HEK293 (cell line): Measurements from ENCODE around the gene ACADM.
A peak's percentile ranks its signal among the peaks of the same experiment; 100 is the strongest.

Experiments
- CTCF ChIA-PET: fragments of 350-600 bp; formaldehyde crosslinking; extraction: SDS; loops from one replicate; lab custom pipeline; 2021; ENCODE audit warnings: antibody characterized with exemption; lab: Yijun Ruan, JAX
- POLR2A ChIA-PET: fragments of 300-600 bp; formaldehyde crosslinking; extraction: SDS; loops from one replicate; lab custom pipeline; 2020; ENCODE audit warnings: antibody characterized with exemption, inconsistent platforms; lab: Yijun Ruan, JAX
- H3K27ac ChIP-seq: fragments of 200-500 bp; sonication (Bioruptor generic); 2 replicates; pipeline ENCODE4 v1.5.1; 2014; ENCODE audit warnings: low read depth, low read length, control low read depth, inconsistent platforms; ENCODE audit errors: extremely low read depth
- H3K36me3 ChIP-seq, 2 experiments: fragments of 200-500 bp in 1 of 2; sonication (Bioruptor generic) in 1 of 2; 1 replicate in 1 of 2; 2 replicates in 1 of 2; pipeline ENCODE4 v1.5.1; 2014 to 2017; ENCODE audit warnings: inconsistent platforms in 2 of 2, low read length in 2 of 2; ENCODE audit not compliant: control insufficient read depth in 2 of 2, insufficient read depth in 1 of 2
- H3K4me1 ChIP-seq: fragments of 200-500 bp; sonication (Bioruptor generic); 2 replicates; pipeline ENCODE4 v1.5.1; 2014; ENCODE audit warnings: mild to moderate bottlenecking, low read length, inconsistent platforms; ENCODE audit not compliant: control insufficient read depth, insufficient read depth
- H3K4me3 ChIP-seq: 2 replicates; pipeline ENCODE4 v1.5.1; 2011; ENCODE audit warnings: low read depth, mild to moderate bottlenecking, control low read depth, low read length, moderate library complexity
- H3K9me3 ChIP-seq: fragments of 200-500 bp; sonication (Bioruptor generic); 2 replicates; pipeline ENCODE4 v1.5.1; 2014; ENCODE audit warnings: low read depth, low read length, inconsistent platforms; ENCODE audit not compliant: control insufficient read depth, insufficient read depth
- ZBTB6 ChIP-seq: fragments of 450-650 bp; formaldehyde crosslinking; IDR thresholded peaks from 2 replicates; pipeline ENCODE4 v1.5.1; 2017; ENCODE audit warnings: missing biosample characterization, missing genetic modification characterization
- ZNF169 ChIP-seq: fragments of 450-650 bp; formaldehyde crosslinking; IDR thresholded peaks from 2 replicates; pipeline ENCODE4 v1.5.1; 2016; ENCODE audit warnings: missing biosample characterization, missing genetic modification characterization
- ZNF23 ChIP-seq: fragments of 450-650 bp; formaldehyde crosslinking; IDR thresholded peaks from 2 replicates; pipeline ENCODE4 v1.5.1; 2016; ENCODE audit warnings: missing biosample characterization, missing genetic modification characterization, borderline replicate concordance
- ZNF302 ChIP-seq: fragments of 450-650 bp; formaldehyde crosslinking; IDR thresholded peaks from 2 replicates; pipeline ENCODE4 v1.5.1; 2016; ENCODE audit warnings: missing biosample characterization, missing genetic modification characterization, low read depth
- ZNF449 ChIP-seq: fragments of 450-650 bp; formaldehyde crosslinking; IDR thresholded peaks from 2 replicates; pipeline ENCODE4 v1.5.1; 2017; ENCODE audit warnings: missing biosample characterization, mild to moderate bottlenecking, missing genetic modification characterization, moderate library complexity
- ZNF518A ChIP-seq: fragments of 450-650 bp; formaldehyde crosslinking; conservative IDR thresholded peaks from 2 replicates; pipeline ENCODE4 v1.5.1; 2016; ENCODE audit warnings: low read depth, missing biosample characterization, missing genetic modification characterization
- ZNF654 ChIP-seq: fragments of 450-650 bp; formaldehyde crosslinking; IDR thresholded peaks from 2 replicates; pipeline ENCODE4 v1.5.1; 2016; ENCODE audit warnings: low read depth, missing biosample characterization, missing genetic modification characterization
- ZNF785 ChIP-seq: fragments of 450-650 bp; formaldehyde crosslinking; IDR thresholded peaks from 2 replicates; pipeline ENCODE4 v1.5.1; 2016; ENCODE audit warnings: missing biosample characterization, missing genetic modification characterization
- TF ChIP-seq, protein P1 (sequence below): fragments of 450-650 bp; formaldehyde crosslinking; IDR thresholded peaks from 2 replicates; pipeline ENCODE4 v1.5.0; 2017; ENCODE audit warnings: missing biosample characterization, missing genetic modification characterization, borderline replicate concordance
- TF ChIP-seq, protein P2 (sequence below): fragments of 450-650 bp; formaldehyde crosslinking; IDR thresholded peaks from 2 replicates; pipeline ENCODE4 v1.5.1; 2016; ENCODE audit warnings: missing biosample characterization, missing genetic modification characterization, low read depth

The ACADM gene

DNA sequence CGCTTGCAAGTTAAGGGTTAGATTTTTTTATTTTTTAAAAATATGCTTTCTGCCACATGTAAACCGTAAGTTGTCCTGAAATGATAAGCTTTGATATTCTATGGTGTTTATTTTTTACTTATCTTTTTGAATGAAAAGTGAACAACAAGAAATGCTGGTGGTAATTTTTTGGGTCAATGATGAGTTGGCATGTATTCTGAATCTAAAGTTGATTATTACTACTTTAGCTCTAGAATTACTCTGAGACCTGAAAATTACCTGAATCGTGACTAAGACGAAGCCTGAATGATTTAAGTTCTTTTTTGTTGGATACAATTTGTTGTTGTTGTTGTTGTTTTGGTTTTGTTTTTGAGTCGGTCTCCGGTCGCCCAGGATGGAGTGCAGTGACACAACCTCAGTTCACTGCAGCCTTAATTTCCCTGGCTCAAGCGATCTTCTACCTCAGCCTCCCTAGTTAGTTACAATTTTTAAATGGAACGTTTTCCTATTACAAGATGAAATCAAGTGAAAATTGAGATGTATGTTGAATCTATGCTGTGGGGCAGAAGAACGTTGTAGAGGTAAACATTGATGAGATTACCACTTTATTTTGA is 62.5 kb downstream of the ACADM start:
- POLR2A ChIA-PET = interaction anchor here (0.9 to 1.7 kb wide), 5 partner anchors 8 to 23 kb away, joined by 4 to 10 read pairs (median 5); partner anchors contain the start of gene MSH4
- peaks cover 25 to 51% of the 10 kb centered on the region in 2 experiments for H3K36me3 ChIP-seq
- peak overlapping the region; percentile 50; the same call in 1 of the 2 replicates for H3K27ac ChIP-seq

DNA sequence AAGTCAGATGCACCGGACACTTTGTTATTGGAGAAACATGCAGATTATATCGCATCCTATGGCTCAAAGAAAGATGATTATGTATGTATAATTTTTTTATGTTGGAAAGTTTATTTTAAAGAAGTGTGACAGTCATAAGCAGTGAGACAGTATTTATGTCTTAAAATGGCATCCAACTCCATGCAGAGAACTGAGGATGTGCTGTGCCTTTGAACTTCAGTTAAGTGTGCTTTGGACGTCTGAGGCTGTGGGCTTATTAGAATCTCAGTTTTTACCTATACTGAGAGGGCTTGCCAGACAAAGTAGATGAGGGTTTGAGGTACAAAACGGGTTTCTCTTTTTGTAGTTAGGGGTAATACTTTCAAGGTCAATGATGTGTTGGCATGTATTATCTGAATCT is 63.0 kb downstream of the ACADM start:
- no peak for TF ChIP-seq ZNF654 (tag by site-specific recombination)
- TF ChIP-seq, protein P1, sequence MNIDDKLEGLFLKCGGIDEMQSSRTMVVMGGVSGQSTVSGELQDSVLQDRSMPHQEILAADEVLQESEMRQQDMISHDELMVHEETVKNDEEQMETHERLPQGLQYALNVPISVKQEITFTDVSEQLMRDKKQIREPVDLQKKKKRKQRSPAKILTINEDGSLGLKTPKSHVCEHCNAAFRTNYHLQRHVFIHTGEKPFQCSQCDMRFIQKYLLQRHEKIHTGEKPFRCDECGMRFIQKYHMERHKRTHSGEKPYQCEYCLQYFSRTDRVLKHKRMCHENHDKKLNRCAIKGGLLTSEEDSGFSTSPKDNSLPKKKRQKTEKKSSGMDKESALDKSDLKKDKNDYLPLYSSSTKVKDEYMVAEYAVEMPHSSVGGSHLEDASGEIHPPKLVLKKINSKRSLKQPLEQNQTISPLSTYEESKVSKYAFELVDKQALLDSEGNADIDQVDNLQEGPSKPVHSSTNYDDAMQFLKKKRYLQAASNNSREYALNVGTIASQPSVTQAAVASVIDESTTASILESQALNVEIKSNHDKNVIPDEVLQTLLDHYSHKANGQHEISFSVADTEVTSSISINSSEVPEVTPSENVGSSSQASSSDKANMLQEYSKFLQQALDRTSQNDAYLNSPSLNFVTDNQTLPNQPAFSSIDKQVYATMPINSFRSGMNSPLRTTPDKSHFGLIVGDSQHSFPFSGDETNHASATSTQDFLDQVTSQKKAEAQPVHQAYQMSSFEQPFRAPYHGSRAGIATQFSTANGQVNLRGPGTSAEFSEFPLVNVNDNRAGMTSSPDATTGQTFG (tag by site-specific recombination) = no peak
- TF ChIP-seq, protein P2, sequence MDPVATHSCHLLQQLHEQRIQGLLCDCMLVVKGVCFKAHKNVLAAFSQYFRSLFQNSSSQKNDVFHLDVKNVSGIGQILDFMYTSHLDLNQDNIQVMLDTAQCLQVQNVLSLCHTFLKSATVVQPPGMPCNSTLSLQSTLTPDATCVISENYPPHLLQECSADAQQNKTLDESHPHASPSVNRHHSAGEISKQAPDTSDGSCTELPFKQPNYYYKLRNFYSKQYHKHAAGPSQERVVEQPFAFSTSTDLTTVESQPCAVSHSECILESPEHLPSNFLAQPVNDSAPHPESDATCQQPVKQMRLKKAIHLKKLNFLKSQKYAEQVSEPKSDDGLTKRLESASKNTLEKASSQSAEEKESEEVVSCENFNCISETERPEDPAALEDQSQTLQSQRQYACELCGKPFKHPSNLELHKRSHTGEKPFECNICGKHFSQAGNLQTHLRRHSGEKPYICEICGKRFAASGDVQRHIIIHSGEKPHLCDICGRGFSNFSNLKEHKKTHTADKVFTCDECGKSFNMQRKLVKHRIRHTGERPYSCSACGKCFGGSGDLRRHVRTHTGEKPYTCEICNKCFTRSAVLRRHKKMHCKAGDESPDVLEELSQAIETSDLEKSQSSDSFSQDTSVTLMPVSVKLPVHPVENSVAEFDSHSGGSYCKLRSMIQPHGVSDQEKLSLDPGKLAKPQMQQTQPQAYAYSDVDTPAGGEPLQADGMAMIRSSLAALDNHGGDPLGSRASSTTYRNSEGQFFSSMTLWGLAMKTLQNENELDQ (tag by site-specific recombination) = no peak
- TF ChIP-seq ZNF785 (tag by site-specific recombination) = no peak
- no peak for TF ChIP-seq ZNF23 (tag by site-specific recombination)
- TF ChIP-seq ZNF518A (tag by site-specific recombination) = no peak
- no peak for TF ChIP-seq ZNF449 (tag by site-specific recombination)
- TF ChIP-seq ZNF169 = no peak
- no peaks in the 10 kb centered on the region for H3K4me1 ChIP-seq
- peak overlapping the region; percentile 79 for H3K4me3 ChIP-seq
- ChIA-PET POLR2A (interaction anchor here (1.1 kb wide), 1 partner anchor 9 kb away, joined by 4 read pairs; the partner anchor contains the start of gene MSH4), CTCF (no interaction called here)
- no peaks in the 10 kb centered on the region for H3K9me3 ChIP-seq
- peaks cover 27 to 56% of the 10 kb centered on the region in 2 experiments for H3K36me3 ChIP-seq
- H3K27ac ChIP-seq = no peak overlapping the region

More for the DNA sequence above, 62.5 kb downstream of the ACADM start:
- CTCF ChIA-PET = no interaction called here
- TF ChIP-seq ZBTB6 (tag by site-specific recombination) = 0 out of 2 replicates have a peak, but pooled peaks have one; percentile 2
- no peak for TF ChIP-seq ZNF302 (tag by site-specific recombination)
- no peaks in the 10 kb centered on the region for H3K9me3 ChIP-seq
- H3K4me3 ChIP-seq = peak overlapping the region; percentile 79
- no peaks in the 10 kb centered on the region for H3K4me1 ChIP-seq
